Activated B cell treated with CpG ODN at 0.5 μM for 24 hours (primary cell): ENCODE results near the gene PNPLA5. TPM values are rescaled to one million over a fixed set of nuclear protein-coding genes. Genes with fewer than 3 reads are reported as not detected.

Experiments used
- ATAC-seq: fragments of 200-7000 bp; cut with Tn5 transposase; one replicate; pipeline ENCODE4 v1.10.0; 2021; ENCODE audit warnings: low read depth, mild to moderate bottlenecking, moderate library complexity
- CTCF ChIA-PET: fragments of 350-600 bp; sonication (Branson Sonifier 250); formaldehyde crosslinking; loops from one replicate; lab custom pipeline; 2021; ENCODE audit warnings: antibody characterized with exemption; lab: Charles Lee
- POLR2A ChIA-PET: fragments of 350-600 bp; sonication (Branson Sonifier 250); formaldehyde crosslinking; loops from one replicate; lab custom pipeline; 2021; ENCODE audit warnings: antibody characterized with exemption; lab: Charles Lee
- DNase-seq: peaks from one replicate; pipeline ENCODE4 v3.0.0; 2022
- H3K27ac Mint-ChIP-seq: one replicate; pipeline ENCODE4 v1.8.0; 2020; ENCODE audit warnings: mixed read lengths
- H3K27me3 Mint-ChIP-seq: one replicate; pipeline ENCODE4 v1.8.0; 2021; ENCODE audit warnings: mixed read lengths
- H3K36me3 Mint-ChIP-seq: one replicate; pipeline ENCODE4 v1.8.0; 2021; ENCODE audit warnings: low read depth, mixed read lengths
- H3K4me1 Mint-ChIP-seq: one replicate; pipeline ENCODE4 v1.8.0; 2021; ENCODE audit warnings: mixed read lengths
- H3K4me3 Mint-ChIP-seq: one replicate; pipeline ENCODE4 v1.8.0; 2020; ENCODE audit warnings: mild to moderate bottlenecking, mixed read lengths
- H3K9me3 Mint-ChIP-seq: one replicate; pipeline ENCODE4 v1.8.0; 2020; ENCODE audit warnings: mixed read lengths
- CTCF ChIP-seq: fragments of 200-600 bp; IDR thresholded peaks from one replicate; pipeline ENCODE4 v1.8.0; 2022; ENCODE audit warnings: antibody characterized with exemption, mild to moderate bottlenecking
- intact Hi-C: fragments of 100-400 bp; cut with micrococcal nuclease; formaldehyde crosslinking; loops from one replicate; pipeline ENCODE4 v1.15.1; 2024
- total RNA-seq: library from RNA; stranded (reverse); gene quantifications from 2 replicates; pipeline ENCODE4 v1.2.3, GENCODE V29; 2022

Gene PNPLA5
- total RNA-seq, 1 donor from 2014 or later, result not detected

DNA sequence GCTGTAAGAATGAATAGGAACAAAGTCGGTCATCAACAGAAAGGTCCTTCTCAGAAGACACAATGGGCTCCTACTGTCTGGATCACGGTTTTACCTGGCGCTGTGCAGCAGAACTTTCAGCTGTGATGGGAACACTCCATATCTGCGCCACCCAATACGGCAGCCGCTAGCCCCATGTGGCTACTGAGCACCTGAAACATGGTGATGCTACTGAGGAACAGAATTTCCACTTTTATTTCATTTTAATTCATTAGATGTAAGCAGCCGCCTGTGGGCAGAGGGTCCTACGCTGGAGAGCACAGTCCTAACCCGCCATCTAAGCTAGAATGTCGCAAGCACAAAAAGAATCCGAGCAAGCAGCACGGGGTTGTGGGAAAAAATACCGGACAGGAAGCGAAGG, 32.2 kb downstream of the PNPLA5 start:
- Mint-ChIP-seq H3K36me3 (no peaks in the 10 kb centered on the region), H3K4me1 (peaks cover 2% of the 10 kb centered on the region), H3K27ac (no peak overlapping the region), H3K9me3 (peaks cover 6% of the 10 kb centered on the region), H3K27me3 (peaks cover 28% of the 10 kb centered on the region), H3K4me3 (no peak overlapping the region)
- no peak for DNase-seq
- ChIA-PET POLR2A (no interaction called here), CTCF (no interaction called here)
- TF ChIP-seq CTCF, result no peak
- intact Hi-C loops, result no loop called here
- no peak for ATAC-seq

DNA sequence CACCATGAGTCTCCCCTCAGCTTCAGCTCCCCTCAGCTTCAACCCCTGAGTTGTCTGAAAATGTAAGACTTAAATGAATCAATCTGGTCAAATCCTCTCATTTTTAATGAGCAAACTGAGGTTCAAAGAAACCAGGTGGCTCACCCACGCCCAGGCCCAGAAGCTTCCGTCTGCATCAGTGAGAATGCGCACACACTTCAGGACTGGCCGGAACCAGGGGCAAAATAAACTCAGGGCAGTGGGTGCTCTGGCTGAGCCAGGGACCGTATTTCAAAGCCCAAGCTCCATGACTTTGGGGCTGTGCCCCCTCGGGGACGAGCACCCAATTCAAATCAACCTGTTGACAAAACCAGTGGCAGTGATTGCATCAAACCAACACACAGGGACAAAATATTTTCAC, 32.6 kb downstream of the PNPLA5 start:
- intact Hi-C loops, result no loop called here
- POLR2A ChIA-PET, result no interaction called here
- DNase-seq, result no peak
- Mint-ChIP-seq H3K27ac (no peak overlapping the region), H3K4me3 (no peak overlapping the region), H3K36me3 (no peaks in the 10 kb centered on the region), H3K4me1 (peaks cover 2% of the 10 kb centered on the region), H3K9me3 (peaks cover 6% of the 10 kb centered on the region), H3K27me3 (peaks cover 28% of the 10 kb centered on the region)
- CTCF ChIA-PET, result no interaction called here
- no peak for TF ChIP-seq CTCF
- ATAC-seq, result no peak

DNA sequence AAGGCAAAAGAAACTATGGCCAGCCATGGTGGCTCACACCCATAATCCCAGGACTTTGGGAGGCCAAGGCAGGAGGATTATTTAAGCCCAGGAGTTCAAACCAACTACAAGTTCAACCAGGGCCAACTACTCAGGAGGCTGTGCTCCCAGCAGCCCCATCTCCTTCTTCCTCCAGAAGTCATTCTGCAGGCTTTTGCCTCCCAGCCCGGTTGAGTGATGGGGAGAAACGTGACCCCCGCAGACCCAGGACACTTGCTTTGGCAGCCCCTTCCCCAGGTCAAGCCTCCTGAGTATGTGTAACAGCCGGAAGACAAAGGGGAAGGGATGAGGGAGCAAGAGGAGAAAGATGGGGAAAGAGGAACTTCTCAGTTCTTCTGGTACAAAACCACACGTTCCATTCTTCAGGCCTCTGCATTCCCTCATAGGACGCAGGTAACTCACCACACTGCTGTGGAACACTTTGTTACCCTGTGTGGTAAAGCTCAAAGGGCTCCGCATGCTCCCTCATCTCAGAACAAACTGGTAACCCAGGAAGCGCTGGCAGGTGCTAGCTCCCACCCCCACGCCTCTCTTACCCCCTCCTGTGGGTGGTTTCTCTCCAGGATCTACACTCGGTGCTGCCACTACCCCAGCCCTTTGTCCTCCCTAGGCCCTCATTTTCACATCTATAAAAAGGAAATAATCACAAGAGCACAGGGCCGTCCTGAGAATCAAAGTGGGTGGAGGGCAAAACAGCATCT, 33.5 kb downstream of the PNPLA5 start:
- no peak overlapping the region for H3K4me3 Mint-ChIP-seq
- H3K27ac Mint-ChIP-seq, result no peak overlapping the region
- no peaks in the 10 kb centered on the region for H3K36me3 Mint-ChIP-seq
- H3K27me3 Mint-ChIP-seq, result peaks cover 28% of the 10 kb centered on the region
- no peak for ATAC-seq
- no peak for TF ChIP-seq CTCF
- ChIA-PET CTCF (no interaction called here), POLR2A (no interaction called here)
- peaks cover 6% of the 10 kb centered on the region for H3K9me3 Mint-ChIP-seq
- peaks cover 2% of the 10 kb centered on the region for H3K4me1 Mint-ChIP-seq
- peak; percentile 3 for DNase-seq
- intact Hi-C loops, result no loop called here

- CTCF ChIA-PET, result no interaction called here
- H3K27me3 Mint-ChIP-seq, result peaks cover 26% of the 10 kb centered on the region
- no peak for TF ChIP-seq CTCF
These were observed 34.4 kb downstream of the PNPLA5 start for GRCh38 chr22:43857367-43857766.

DNA sequence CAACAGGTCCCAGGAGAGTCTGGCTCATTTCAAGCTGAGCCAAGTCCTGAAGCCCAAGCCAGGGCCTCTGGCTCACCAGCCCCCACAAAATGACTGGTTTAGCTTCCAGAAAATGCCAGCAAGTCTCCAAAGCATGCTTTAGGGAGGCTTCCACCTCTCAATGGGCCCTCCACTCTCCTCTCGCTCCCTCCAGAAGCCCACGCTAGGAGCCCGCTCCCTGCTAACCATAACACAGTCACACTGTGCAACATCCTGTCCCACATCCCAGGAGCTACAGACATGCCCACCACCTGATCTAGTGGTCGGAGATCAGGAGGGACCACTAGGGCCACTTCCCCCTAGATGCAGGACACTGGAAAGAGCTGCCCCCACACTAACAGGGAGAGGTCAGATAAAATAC, 36.4 kb downstream of the PNPLA5 start:
- Mint-ChIP-seq H3K36me3 (no peaks in the 10 kb centered on the region), H3K4me3 (no peak overlapping the region), H3K4me1 (no peaks in the 10 kb centered on the region), H3K27ac (no peak overlapping the region), H3K27me3 (peaks cover 19% of the 10 kb centered on the region), H3K9me3 (peaks cover 6% of the 10 kb centered on the region)
- intact Hi-C loops, result no loop called here
- TF ChIP-seq CTCF, result no peak
- DNase-seq, result no peak
- ChIA-PET CTCF (no interaction called here), POLR2A (no interaction called here)
- no peak for ATAC-seq

More at GRCh38 chr22:43857367-43857766, 34.4 kb downstream of the PNPLA5 start:
- Mint-ChIP-seq H3K4me1 (no peaks in the 10 kb centered on the region), H3K4me3 (no peak overlapping the region), H3K27ac (no peak overlapping the region), H3K9me3 (peaks cover 6% of the 10 kb centered on the region), H3K36me3 (no peaks in the 10 kb centered on the region)
- POLR2A ChIA-PET, result no interaction called here
- intact Hi-C loops, result no loop called here
- DNase-seq, result no peak
- no peak for ATAC-seq
